ENCODE data around the gene GMPPB. TPM values are rescaled to one million over a fixed set of nuclear protein-coding genes. Genes with fewer than 3 reads are reported as not detected.

The GMPPB gene
- total RNA-seq, 1 experiment from 2014 or later = 28.0 TPM

DNA sequence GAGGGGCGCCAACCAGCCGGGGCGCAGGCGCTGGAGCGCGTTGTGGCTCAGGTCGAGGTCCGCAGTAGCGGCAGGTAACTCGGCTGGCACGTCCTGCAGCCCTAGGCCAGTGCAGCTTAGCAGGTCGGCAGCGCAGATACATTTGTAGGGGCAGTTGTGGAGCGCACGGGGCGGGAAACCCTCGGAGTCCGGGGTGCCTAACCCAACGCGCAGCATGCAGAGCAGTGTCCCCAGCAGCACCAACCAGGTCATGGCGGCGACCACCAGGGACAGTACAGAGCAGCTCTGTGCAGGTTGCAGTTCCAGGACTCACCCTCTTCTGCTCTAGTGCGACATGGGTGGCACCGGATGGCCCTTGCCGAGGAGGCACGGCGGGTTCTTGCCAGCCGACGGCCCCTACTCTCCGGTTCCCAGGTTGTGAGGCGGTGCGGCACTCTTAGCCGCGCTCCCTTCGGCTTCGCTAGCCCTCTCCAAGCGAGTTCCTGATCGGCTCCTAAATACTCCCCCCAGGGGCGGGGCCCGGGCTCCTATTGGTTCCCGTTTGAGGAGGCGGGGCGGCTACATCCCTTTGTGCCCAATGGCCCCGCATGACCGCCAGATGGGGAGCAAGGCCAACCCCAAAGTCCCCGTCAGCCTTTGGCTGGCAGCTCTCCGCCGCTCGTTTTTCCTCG is 4.4 kb downstream of the GMPPB start, which contains the start of gene AMIGO3 (continued):
- TF ChIP-seq, protein P1, sequence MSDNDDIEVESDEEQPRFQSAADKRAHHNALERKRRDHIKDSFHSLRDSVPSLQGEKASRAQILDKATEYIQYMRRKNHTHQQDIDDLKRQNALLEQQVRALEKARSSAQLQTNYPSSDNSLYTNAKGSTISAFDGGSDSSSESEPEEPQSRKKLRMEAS (CRISPR knock-in tag; IDR thresholded peaks at IDR 0.05) = no peak; the same call in 1 of the 2 replicates
- no peak for TF ChIP-seq GTF2I (CRISPR knock-in tag; conservative IDR thresholded peaks at IDR 0.05)
- no peak for TF ChIP-seq ELF4 (CRISPR knock-in tag; IDR thresholded peaks at IDR 0.05; ENCODE audit: low read depth)
- TF ChIP-seq ZNF219 (CRISPR knock-in tag; IDR thresholded peaks at IDR 0.05; ENCODE audit: borderline replicate concordance) = no peak
- TF ChIP-seq CREM (CRISPR knock-in tag; IDR thresholded peaks at IDR 0.05) = no peak; the same call in none of the 2 replicates
- peak; percentile 62; the same call in 1 of the 2 replicates for TF ChIP-seq CREB1 (CRISPR knock-in tag; IDR thresholded peaks at IDR 0.05)
- peak; percentile 93; the same call in 1 of the 2 replicates for TF ChIP-seq ZNF416 (CRISPR knock-in tag; IDR thresholded peaks at IDR 0.05)
- TF ChIP-seq IRF2 (CRISPR knock-in tag; IDR thresholded peaks at IDR 0.05; ENCODE audit: borderline replicate concordance, low read depth) = no peak
- TF ChIP-seq CDX4 (CRISPR knock-in tag; IDR thresholded peaks at IDR 0.05; ENCODE audit: borderline replicate concordance) = no peak
- TF ChIP-seq, protein P2, sequence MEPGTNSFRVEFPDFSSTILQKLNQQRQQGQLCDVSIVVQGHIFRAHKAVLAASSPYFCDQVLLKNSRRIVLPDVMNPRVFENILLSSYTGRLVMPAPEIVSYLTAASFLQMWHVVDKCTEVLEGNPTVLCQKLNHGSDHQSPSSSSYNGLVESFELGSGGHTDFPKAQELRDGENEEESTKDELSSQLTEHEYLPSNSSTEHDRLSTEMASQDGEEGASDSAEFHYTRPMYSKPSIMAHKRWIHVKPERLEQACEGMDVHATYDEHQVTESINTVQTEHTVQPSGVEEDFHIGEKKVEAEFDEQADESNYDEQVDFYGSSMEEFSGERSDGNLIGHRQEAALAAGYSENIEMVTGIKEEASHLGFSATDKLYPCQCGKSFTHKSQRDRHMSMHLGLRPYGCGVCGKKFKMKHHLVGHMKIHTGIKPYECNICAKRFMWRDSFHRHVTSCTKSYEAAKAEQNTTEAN (CRISPR knock-in tag; IDR thresholded peaks at IDR 0.05) = 0 out of 2 replicates have a peak, but pooled peaks have one; percentile 1
- TF ChIP-seq ZNF423 (CRISPR knock-in tag; IDR thresholded peaks at IDR 0.05) = no peak
- peak; percentile 32; the same call in 1 of the 2 replicates for TF ChIP-seq IRF1 (CRISPR knock-in tag; IDR thresholded peaks at IDR 0.05)
- TF ChIP-seq MLX (CRISPR knock-in tag; IDR thresholded peaks at IDR 0.05) = no peak
- TF ChIP-seq ZNF138 (CRISPR knock-in tag; conservative IDR thresholded peaks at IDR 0.05) = 0 out of 2 replicates have a peak, but pooled peaks have one; percentile 60
- peak; percentile 73 for TF ChIP-seq TP53 (CRISPR knock-in tag; IDR thresholded peaks at IDR 0.05)
- TF ChIP-seq MXD4 (CRISPR knock-in tag; IDR thresholded peaks at IDR 0.05; ENCODE audit: borderline replicate concordance) = no peak
- TF ChIP-seq ZNF232 (CRISPR knock-in tag; IDR thresholded peaks at IDR 0.05) = peak; percentile 78
- TF ChIP-seq TEAD1 (CRISPR knock-in tag; IDR thresholded peaks at IDR 0.05) = no peak; the same call in 1 of the 2 replicates
- peak; percentile 33; the same call in 1 of the 2 replicates for TF ChIP-seq ZNF425 (CRISPR knock-in tag; conservative IDR thresholded peaks at IDR 0.05)
- TF ChIP-seq ESRRA (CRISPR knock-in tag; IDR thresholded peaks at IDR 0.05; ENCODE audit: borderline replicate concordance) = no peak
- TF ChIP-seq E2F4 (CRISPR knock-in tag; IDR thresholded peaks at IDR 0.05; ENCODE audit: borderline replicate concordance, low read depth) = no peak
- peak; percentile 62; the same call in 1 of the 2 replicates for TF ChIP-seq PRRX2 (CRISPR knock-in tag; IDR thresholded peaks at IDR 0.05)
- TF ChIP-seq, protein P3, sequence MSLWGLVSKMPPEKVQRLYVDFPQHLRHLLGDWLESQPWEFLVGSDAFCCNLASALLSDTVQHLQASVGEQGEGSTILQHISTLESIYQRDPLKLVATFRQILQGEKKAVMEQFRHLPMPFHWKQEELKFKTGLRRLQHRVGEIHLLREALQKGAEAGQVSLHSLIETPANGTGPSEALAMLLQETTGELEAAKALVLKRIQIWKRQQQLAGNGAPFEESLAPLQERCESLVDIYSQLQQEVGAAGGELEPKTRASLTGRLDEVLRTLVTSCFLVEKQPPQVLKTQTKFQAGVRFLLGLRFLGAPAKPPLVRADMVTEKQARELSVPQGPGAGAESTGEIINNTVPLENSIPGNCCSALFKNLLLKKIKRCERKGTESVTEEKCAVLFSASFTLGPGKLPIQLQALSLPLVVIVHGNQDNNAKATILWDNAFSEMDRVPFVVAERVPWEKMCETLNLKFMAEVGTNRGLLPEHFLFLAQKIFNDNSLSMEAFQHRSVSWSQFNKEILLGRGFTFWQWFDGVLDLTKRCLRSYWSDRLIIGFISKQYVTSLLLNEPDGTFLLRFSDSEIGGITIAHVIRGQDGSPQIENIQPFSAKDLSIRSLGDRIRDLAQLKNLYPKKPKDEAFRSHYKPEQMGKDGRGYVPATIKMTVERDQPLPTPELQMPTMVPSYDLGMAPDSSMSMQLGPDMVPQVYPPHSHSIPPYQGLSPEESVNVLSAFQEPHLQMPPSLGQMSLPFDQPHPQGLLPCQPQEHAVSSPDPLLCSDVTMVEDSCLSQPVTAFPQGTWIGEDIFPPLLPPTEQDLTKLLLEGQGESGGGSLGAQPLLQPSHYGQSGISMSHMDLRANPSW (CRISPR knock-in tag; conservative IDR thresholded peaks at IDR 0.05; ENCODE audit: low read depth) = no peak
- TF ChIP-seq FOXJ3 (CRISPR knock-in tag; IDR thresholded peaks at IDR 0.05; ENCODE audit: borderline replicate concordance) = no peak
- peak; percentile 53; the same call in 1 of the 2 replicates for TF ChIP-seq AFF4 (CRISPR knock-in tag; IDR thresholded peaks at IDR 0.05; ENCODE audit: borderline replicate concordance)

Measured in WTC11 (cell line).